Inferior parietal cortex (tissue), 1 donor: ENCODE measurements around the gene SECTM1.
"Not testable (repeated sequence)": the region's sequence is repeated elsewhere in the genome, so short reads cannot be mapped to it uniquely, and the experiment has no call there.

Experiments
- DNase-seq: peaks from one replicate; pipeline ENCODE4 v3.0.0-alpha.2; 2016; ENCODE audit errors: extremely low spot score

Gene SECTM1

GRCh38 chr17:82347994-82348393, 14.4 kb upstream of the SECTM1 start:
- not testable (repeated sequence) for DNase-seq

GRCh38 chr17:82346342-82347300, 13.1 kb upstream of the SECTM1 start:
- DNase-seq: no peak

- DNase-seq: peak; percentile 43
Observed at GRCh38 chr17:82345151-82345976, 11.8 kb upstream of the SECTM1 start.

- DNase-seq: no peak
Observed at GRCh38 chr17:82344175-82344907, 10.8 kb upstream of the SECTM1 start.

GRCh38 chr17:82343560-82343959, 10.0 kb upstream of the SECTM1 start:
- DNase-seq: no peak

- no peak for DNase-seq
Observed at GRCh38 chr17:82342361-82343079, 9.0 kb upstream of the SECTM1 start.

GRCh38 chr17:82339634-82340580, 6.3 kb upstream of the SECTM1 start:
- DNase-seq: no peak

GRCh38 chr17:82338858-82339633, 5.5 kb upstream of the SECTM1 start:
- peak; percentile 29 for DNase-seq

GRCh38 chr17:82334622-82335394, 1.2 kb upstream of the SECTM1 start:
- DNase-seq: no peak

- DNase-seq: no peak
Observed at GRCh38 chr17:82334204-82334621, 647 bp upstream of the SECTM1 start.

GRCh38 chr17:82332669-82333278, 792 bp downstream of the SECTM1 start:
- DNase-seq: no peak

GRCh38 chr17:82331345-82331939, 2.1 kb downstream of the SECTM1 start:
- no peak for DNase-seq

GRCh38 chr17:82330322-82331239, 3.0 kb downstream of the SECTM1 start:
- DNase-seq: no peak

GRCh38 chr17:82329683-82330321, 3.8 kb downstream of the SECTM1 start:
- no peak for DNase-seq

GRCh38 chr17:82328994-82329507, 4.5 kb downstream of the SECTM1 start:
- DNase-seq: no peak
